ENCODE data around the gene ALPP. TPM values are rescaled to one million over a fixed set of nuclear protein-coding genes. Genes with fewer than 3 reads are reported as not detected.

ALPP gene
- total RNA-seq, 4 donors from 2014 or later = 0.06 TPM; not detected in 3

GRCh38 chr2:232395586-232395985, 17.0 kb downstream of the ALPP start:
- H3K9me3 ChIP-seq = no peaks in the 10 kb centered on the region
- intact Hi-C loops (cut with DNase I) = no loop called here
- H3K4me3 ChIP-seq = no peak overlapping the region
- TF ChIP-seq POLR2AphosphoS5 (IDR thresholded peaks at IDR 0.05) (no peak), POLR2A (IDR thresholded peaks at IDR 0.05; ENCODE audit: low read depth) (no peak), EP300 (IDR thresholded peaks at IDR 0.05) (no peak), CTCF (IDR thresholded peaks at IDR 0.05) (no peak)
- H3K4me1 ChIP-seq = no peaks in the 10 kb centered on the region
- no peaks in the 10 kb centered on the region for H3K36me3 ChIP-seq
- H3K27me3 ChIP-seq = peaks cover 0 to 48% (median 0%) of the 10 kb centered on the region in 4 donors
- DNase-seq (ENCODE audit: extremely low spot score) = no peak
- no peak overlapping the region for H3K27ac ChIP-seq (replicated peaks in 1 of 4)
- 77% methylated on average over 1 of the region's 1 CpG for WGBS

GRCh38 chr2:232396683-232397082, 18.1 kb downstream of the ALPP start:
- H3K27me3 ChIP-seq = peaks cover 0 to 49% (median 0%) of the 10 kb centered on the region in 4 donors
- intact Hi-C loops (cut with DNase I) = no loop called here
- TF ChIP-seq CTCF (IDR thresholded peaks at IDR 0.05) (no peak), POLR2AphosphoS5 (IDR thresholded peaks at IDR 0.05) (no peak), POLR2A (IDR thresholded peaks at IDR 0.05; ENCODE audit: low read depth) (no peak), EP300 (IDR thresholded peaks at IDR 0.05) (no peak)
- no peaks in the 10 kb centered on the region for H3K9me3 ChIP-seq
- no peak for DNase-seq (ENCODE audit: extremely low spot score)
- H3K36me3 ChIP-seq = no peaks in the 10 kb centered on the region
- H3K4me3 ChIP-seq = no peak overlapping the region
- WGBS = 71% methylated on average over 2 of the region's 2 CpGs
- no peak overlapping the region for H3K27ac ChIP-seq (replicated peaks in 1 of 4)
- H3K4me1 ChIP-seq = no peaks in the 10 kb centered on the region

GRCh38 chr2:232398293-232399034, 19.9 kb downstream of the ALPP start:
- Histone ChIP-seq H3K4me3 (no peak overlapping the region), H3K36me3 (no peaks in the 10 kb centered on the region), H3K27ac (replicated peaks in 1 of 4) (no peak overlapping the region), H3K9me3 (no peaks in the 10 kb centered on the region), H3K27me3 (peaks cover 0 to 43% (median 0%) of the 10 kb centered on the region in 4 donors), H3K4me1 (no peaks in the 10 kb centered on the region)
- intact Hi-C loops (cut with DNase I) = no loop called here
- 83% methylated on average over 5 of the region's 5 CpGs for WGBS
- TF ChIP-seq POLR2A (IDR thresholded peaks at IDR 0.05; ENCODE audit: low read depth) (no peak), POLR2AphosphoS5 (IDR thresholded peaks at IDR 0.05) (no peak), CTCF (IDR thresholded peaks at IDR 0.05) (no peak), EP300 (IDR thresholded peaks at IDR 0.05) (no peak)
- DNase-seq (ENCODE audit: extremely low spot score) = no peak

- no peaks in the 10 kb centered on the region for H3K4me1 ChIP-seq
- H3K9me3 ChIP-seq = no peaks in the 10 kb centered on the region
- intact Hi-C loops (cut with DNase I) = no loop called here
- no peak for TF ChIP-seq CTCF (IDR thresholded peaks at IDR 0.05)
- TF ChIP-seq EP300 (IDR thresholded peaks at IDR 0.05) = no peak
- DNase-seq (ENCODE audit: extremely low spot score) = no peak
- H3K27me3 ChIP-seq = peaks cover 0 to 36% (median 0%) of the 10 kb centered on the region in 4 donors
- no peak overlapping the region for H3K4me3 ChIP-seq
- H3K27ac ChIP-seq (replicated peaks in 1 of 4) = no peak overlapping the region
- H3K36me3 ChIP-seq = no peaks in the 10 kb centered on the region
- 55% methylated on average over 9 of the region's 9 CpGs for WGBS
These were observed 21.9 kb downstream of the ALPP start for GRCh38 chr2:232400256-232401015.

All from esophagus muscularis mucosa (tissue), 4 donors.